HG02970 (cell line): ENCODE results near the gene GCK.

Experiments
- ATAC-seq: cut with Tn5 transposase; IDR thresholded peaks from one replicate; pipeline ENCODE4 v1.9.1; 2021; ENCODE audit warnings: mild to moderate bottlenecking, moderate library complexity, moderate number of reproducible peaks; ENCODE audit not compliant: unreplicated experiment, low FRiP score

Gene GCK

GRCh38 chr7:44097064-44097932 lies 91.9 kb downstream of the GCK start:
- no peak for ATAC-seq

GRCh38 chr7:44096326-44096881 lies 92.8 kb downstream of the GCK start:
- ATAC-seq = no peak

- no peak for ATAC-seq
Observed at GRCh38 chr7:44095781-44096180, 93.5 kb downstream of the GCK start.

DNA sequence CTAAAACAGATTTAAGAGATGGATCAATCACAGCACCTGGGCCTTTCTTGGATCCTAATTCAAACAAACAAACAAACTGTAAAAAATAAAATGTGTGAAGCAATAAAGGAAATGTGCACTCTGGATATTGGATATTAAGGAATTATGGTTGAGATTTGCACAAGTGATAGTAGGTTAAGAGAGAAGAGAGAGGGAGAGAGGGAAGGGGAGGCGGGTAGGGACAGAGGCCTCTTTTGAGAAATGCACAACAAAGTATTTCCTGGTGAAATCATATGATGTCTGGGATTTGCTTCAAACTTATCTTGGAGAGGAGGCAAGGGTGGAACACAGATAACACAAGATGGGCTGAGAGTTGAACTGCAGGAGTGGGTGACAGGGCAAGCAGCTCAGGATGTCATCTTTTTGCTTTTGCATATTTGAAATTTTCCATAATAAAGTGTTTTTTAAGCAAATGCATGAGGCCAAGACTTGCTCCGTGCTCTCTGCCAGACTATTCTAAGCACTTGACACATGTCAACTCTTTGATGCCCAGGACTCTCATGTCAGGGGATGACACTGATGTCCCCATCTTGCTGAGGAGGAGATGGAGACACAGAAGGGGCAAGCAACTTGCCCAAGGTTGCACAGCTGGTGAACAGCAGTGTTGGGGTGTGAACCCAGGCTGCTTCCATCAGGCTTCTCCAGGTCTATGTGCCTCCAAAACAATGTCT lies 94.2 kb downstream of the GCK start:
- no peak for ATAC-seq

- ATAC-seq = no peak
Observed at GRCh38 chr7:44094365-44094764, 94.9 kb downstream of the GCK start.
